Liver (tissue), 3 donors: ENCODE data around the gene IGDCC3.

Source experiments
- GABPA ChIP-seq, 2 donors: IDR thresholded peaks in 1 of 2; conservative IDR thresholded peaks in 1 of 2; 2 replicates each; pipeline ENCODE4 v1.6.1; 2016; ENCODE audit warnings: antibody characterized with exemption in 2 of 2, mild to moderate bottlenecking in 1 of 2, moderate library complexity in 1 of 2
- JUND ChIP-seq, 2 donors: IDR thresholded peaks; 2 replicates each; pipeline ENCODE4 v1.6.1; 2016; ENCODE audit warnings: antibody characterized with exemption in 2 of 2
- RAD21 ChIP-seq, 2 donors: IDR thresholded peaks; 2 replicates each; pipeline ENCODE4 v1.6.1; 2016; ENCODE audit warnings: antibody characterized with exemption in 2 of 2, mild to moderate bottlenecking in 2 of 2
- RXRA ChIP-seq, 2 donors: IDR thresholded peaks; 2 replicates each; pipeline ENCODE4 v1.6.1; 2017 to 2018; ENCODE audit warnings: antibody characterized with exemption in 2 of 2, mild to moderate bottlenecking in 1 of 2
- TAF1 ChIP-seq: conservative IDR thresholded peaks from 2 replicates; pipeline ENCODE4 v1.6.1; 2016; ENCODE audit warnings: antibody characterized with exemption, mild to moderate bottlenecking
- TF ChIP-seq, protein P1 (sequence below): fragments of 150-350 bp; IDR thresholded peaks from 2 replicates; pipeline ENCODE4 v1.5.1; 2017; ENCODE audit warnings: improper control_type of control experiment, low read depth, low read length; ENCODE audit not compliant: missing input control
- TF ChIP-seq, protein P2 (sequence below): IDR thresholded peaks from 2 replicates; pipeline ENCODE4 v1.6.1; 2016; ENCODE audit warnings: antibody characterized with exemption
- TF ChIP-seq, protein P3 (sequence below): IDR thresholded peaks from 2 replicates; pipeline ENCODE4 v1.6.1; 2016; ENCODE audit warnings: antibody characterized with exemption
- donor health status: healthy.
- donor health status: healthy.

DNA sequence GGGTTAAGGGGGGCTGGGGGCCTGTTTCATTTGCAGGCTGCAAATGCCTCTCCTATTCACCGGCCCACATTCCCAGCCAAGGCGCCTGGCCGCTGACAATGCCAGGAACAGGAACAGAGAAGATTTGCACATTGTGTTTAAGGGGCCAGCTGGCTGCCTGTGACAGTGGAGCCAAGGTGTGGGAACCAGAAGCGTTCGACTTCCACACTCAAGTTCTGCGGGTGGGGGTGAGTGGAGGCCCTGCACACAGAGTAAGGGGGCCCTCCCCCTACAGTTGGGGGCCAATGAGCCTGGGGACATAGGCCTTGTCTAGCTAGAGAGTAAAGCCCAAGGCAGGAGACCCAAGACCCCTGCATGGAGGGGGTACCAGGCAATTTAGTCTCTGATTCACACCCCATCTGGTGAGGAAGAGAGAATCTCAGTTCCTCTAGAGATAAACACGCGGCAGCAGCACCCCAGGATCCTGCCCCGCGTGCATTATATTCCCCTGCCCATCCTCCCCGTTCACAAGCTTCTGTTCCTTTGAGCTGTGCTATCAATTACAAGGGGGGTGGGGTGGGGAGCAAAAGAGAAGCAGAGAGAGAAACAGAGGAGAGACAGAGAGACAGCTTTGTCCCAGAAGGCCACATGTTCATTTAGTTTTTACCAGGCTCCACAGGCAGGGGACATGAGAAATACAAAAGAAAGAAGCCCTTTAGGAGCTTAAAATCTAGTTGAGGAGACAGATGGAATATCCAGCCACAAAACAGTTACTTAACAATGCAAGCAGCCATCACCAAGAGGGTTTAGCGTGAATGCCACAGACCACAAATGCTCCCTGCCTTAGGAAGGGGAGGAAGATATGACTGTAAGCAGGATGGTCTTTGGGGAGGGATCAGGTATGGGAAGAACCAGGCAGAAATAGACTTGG, 9.2 kb downstream of the IGDCC3 start:
- TF ChIP-seq, protein P1, sequence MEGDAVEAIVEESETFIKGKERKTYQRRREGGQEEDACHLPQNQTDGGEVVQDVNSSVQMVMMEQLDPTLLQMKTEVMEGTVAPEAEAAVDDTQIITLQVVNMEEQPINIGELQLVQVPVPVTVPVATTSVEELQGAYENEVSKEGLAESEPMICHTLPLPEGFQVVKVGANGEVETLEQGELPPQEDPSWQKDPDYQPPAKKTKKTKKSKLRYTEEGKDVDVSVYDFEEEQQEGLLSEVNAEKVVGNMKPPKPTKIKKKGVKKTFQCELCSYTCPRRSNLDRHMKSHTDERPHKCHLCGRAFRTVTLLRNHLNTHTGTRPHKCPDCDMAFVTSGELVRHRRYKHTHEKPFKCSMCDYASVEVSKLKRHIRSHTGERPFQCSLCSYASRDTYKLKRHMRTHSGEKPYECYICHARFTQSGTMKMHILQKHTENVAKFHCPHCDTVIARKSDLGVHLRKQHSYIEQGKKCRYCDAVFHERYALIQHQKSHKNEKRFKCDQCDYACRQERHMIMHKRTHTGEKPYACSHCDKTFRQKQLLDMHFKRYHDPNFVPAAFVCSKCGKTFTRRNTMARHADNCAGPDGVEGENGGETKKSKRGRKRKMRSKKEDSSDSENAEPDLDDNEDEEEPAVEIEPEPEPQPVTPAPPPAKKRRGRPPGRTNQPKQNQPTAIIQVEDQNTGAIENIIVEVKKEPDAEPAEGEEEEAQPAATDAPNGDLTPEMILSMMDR, result no peak
- TF ChIP-seq JUND (IDR thresholded peaks at IDR 0.05) (no peak), GABPA (IDR thresholded peaks at IDR 0.05 in 1 of 2, conservative IDR thresholded peaks at IDR 0.05 in 1 of 2) (no peak), TAF1 (no peak), RXRA (IDR thresholded peaks at IDR 0.05) (no peak), RAD21 (IDR thresholded peaks at IDR 0.05) (no peak)
- TF ChIP-seq, protein P2, sequence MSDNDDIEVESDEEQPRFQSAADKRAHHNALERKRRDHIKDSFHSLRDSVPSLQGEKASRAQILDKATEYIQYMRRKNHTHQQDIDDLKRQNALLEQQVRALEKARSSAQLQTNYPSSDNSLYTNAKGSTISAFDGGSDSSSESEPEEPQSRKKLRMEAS, result no peak
- TF ChIP-seq, protein P3, sequence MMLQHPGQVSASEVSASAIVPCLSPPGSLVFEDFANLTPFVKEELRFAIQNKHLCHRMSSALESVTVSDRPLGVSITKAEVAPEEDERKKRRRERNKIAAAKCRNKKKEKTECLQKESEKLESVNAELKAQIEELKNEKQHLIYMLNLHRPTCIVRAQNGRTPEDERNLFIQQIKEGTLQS, result no peak
